Measurements from ENCODE around the gene LRRC4C.

DNA sequence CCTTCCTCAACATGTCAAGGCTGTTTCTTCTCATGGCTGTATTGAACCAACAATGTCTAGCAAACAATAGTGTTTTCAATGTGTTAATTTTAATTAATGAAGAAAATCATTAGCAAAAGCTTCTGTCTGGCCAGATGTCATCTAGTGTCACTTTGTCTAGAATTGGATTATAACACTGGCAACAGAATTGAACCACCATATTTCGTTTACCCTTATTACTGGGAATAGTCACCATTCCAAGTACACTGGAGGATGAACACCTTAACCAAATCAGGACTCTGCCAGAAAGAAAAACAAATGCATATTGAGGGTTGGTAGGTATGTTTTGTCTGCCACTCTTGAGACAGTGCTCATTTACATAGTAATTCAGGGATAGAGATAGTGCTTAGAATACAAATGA, 146.2 kb downstream of the LRRC4C start:
- no peak for TF ChIP-seq TAF1 (IDR thresholded peaks at IDR 0.05; ENCODE audit: low read depth)
- TF ChIP-seq EP300 (conservative IDR thresholded peaks at IDR 0.05; ENCODE audit: poor library complexity, severe bottlenecking): no peak

All from neural cell (in vitro differentiated cells).